H1 (cell line): ENCODE measurements around the gene DOK6. TPM values are rescaled to one million over a fixed set of nuclear protein-coding genes. Genes with fewer than 3 reads are reported as not detected.

Experiments used
- CTCF ChIA-PET: fragments of 300-600 bp; sonication (Branson Sonifier 250); formaldehyde crosslinking; loops from one replicate; lab custom pipeline; 2021; ENCODE audit not compliant: partially characterized antibody; lab: Charles Lee
- POLR2A ChIA-PET: fragments of 300-600 bp; sonication (Branson Sonifier 250); formaldehyde crosslinking; loops from one replicate; lab custom pipeline; 2021; ENCODE audit warnings: inconsistent platforms; ENCODE audit not compliant: partially characterized antibody; lab: Charles Lee
- DNase-seq, 2 experiments: peaks; one replicate each; pipeline versions ENCODE4 v3.0.0 to v3.0.0-alpha.2; 2010 to 2022; ENCODE audit warnings: low spot score in 2 of 2, low read depth in 1 of 2, mixed read lengths in 1 of 2
- FAIRE-seq: peaks from 2 replicates; lab custom pipeline; 2011; peaks lifted over from hg19 to GRCh38; lab: Jason Lieb, UNC
- H2AFZ ChIP-seq: 2 replicates; pipeline ENCODE4 v1.8.1; 2012; ENCODE audit warnings: low read length, inconsistent platforms
- H2AK5ac ChIP-seq: 2 replicates; pipeline ENCODE4 v1.6.1; 2013; ENCODE audit warnings: low read depth, low read length
- H2BK120ac ChIP-seq: replicated peaks from 2 replicates; pipeline ENCODE3; 2013; ENCODE audit warnings: low read depth, low read length, inconsistent platforms
- H2BK12ac ChIP-seq: 2 replicates; pipeline ENCODE4 v1.6.1; 2013; ENCODE audit warnings: low read depth, low read length
- H2BK15ac ChIP-seq: 2 replicates; pipeline ENCODE4 v1.6.1; 2013; ENCODE audit warnings: low read length
- H2BK20ac ChIP-seq: 2 replicates; pipeline ENCODE4 v1.6.1; 2013; ENCODE audit warnings: low read length
- H2BK5ac ChIP-seq: 2 replicates; pipeline ENCODE4 v1.6.1; 2013; ENCODE audit warnings: low read depth, low read length
- H3K14ac ChIP-seq: 2 replicates; pipeline ENCODE4 v1.6.1; 2013; ENCODE audit warnings: inconsistent platforms; ENCODE audit not compliant: insufficient read length
- H3K18ac ChIP-seq: 2 replicates; pipeline ENCODE4 v1.6.1; 2013; ENCODE audit warnings: low read length; ENCODE audit errors: extremely low read depth
- H3K23ac ChIP-seq: 2 replicates; pipeline ENCODE4 v1.6.1; 2013; ENCODE audit warnings: inconsistent platforms; ENCODE audit not compliant: insufficient read length
- H3K23me2 ChIP-seq: 2 replicates; pipeline ENCODE4 v1.6.1; 2013; ENCODE audit warnings: low read depth, low read length
- H3K27ac ChIP-seq: 2 replicates; pipeline ENCODE4 v1.6.1; 2011; ENCODE audit warnings: low read depth, low read length, inconsistent platforms
- H3K27me3 ChIP-seq, 4 experiments: replicated peaks in 1 of 4; 1 replicate in 1 of 4; 2 replicates in 3 of 4; pipeline versions ENCODE4 v1.6.1 to v1.8.1; 2011 to 2013; ENCODE audit warnings: low read length in 3 of 4, mild to moderate bottlenecking in 3 of 4, inconsistent platforms in 2 of 4, mixed read lengths in 2 of 4, moderate library complexity in 1 of 4; ENCODE audit not compliant: control insufficient read depth in 3 of 4, insufficient read depth in 3 of 4; ENCODE audit errors: extremely low read depth in 1 of 4
- H3K36me3 ChIP-seq, 4 experiments: 2 replicates each; pipeline versions ENCODE4 v1.6.1 to v1.8.1; 2011 to 2013; ENCODE audit warnings: mild to moderate bottlenecking in 4 of 4, low read length in 3 of 4, moderate library complexity in 2 of 4, control low read depth in 1 of 4, inconsistent platforms in 1 of 4; ENCODE audit not compliant: insufficient read depth in 4 of 4, control insufficient read depth in 2 of 4
- H3K4ac ChIP-seq: replicated peaks from 2 replicates; pipeline ENCODE3; 2013; ENCODE audit warnings: low read length, low read depth, mixed read lengths, inconsistent platforms; ENCODE audit not compliant: insufficient read length
- H3K4me1 ChIP-seq, 4 experiments: replicated peaks in 1 of 4; 1 replicate in 1 of 4; 2 replicates in 3 of 4; pipeline versions ENCODE4 v1.6.1 to v1.8.1; 2011 to 2013; ENCODE audit warnings: low read length in 3 of 4, inconsistent platforms in 2 of 4, mixed read lengths in 1 of 4; ENCODE audit not compliant: insufficient read depth in 4 of 4, control insufficient read depth in 3 of 4
- H3K4me2 ChIP-seq, 2 experiments: 2 replicates each; pipeline versions ENCODE4 v1.6.1 to v1.8.1; 2011 to 2013; ENCODE audit warnings: low read depth in 2 of 2, low read length in 2 of 2, control low read depth in 1 of 2, inconsistent platforms in 1 of 2, mild to moderate bottlenecking in 1 of 2; ENCODE audit not compliant: insufficient read depth in 1 of 2
- H3K4me3 ChIP-seq, 4 experiments: fragments of 200-600, 300-600 bp in 1 of 4; sonication (generic), shearing (Covaris generic), sonication (Bioruptor Twin) in 1 of 4; 2 replicates each; pipeline versions ENCODE4 v1.5.1 to v1.8.1; 2011 to 2016; ENCODE audit warnings: low read length in 4 of 4, low read depth in 3 of 4, control low read depth in 2 of 4, inconsistent platforms in 2 of 4, mild to moderate bottlenecking in 2 of 4, mixed read lengths in 1 of 4, moderate library complexity in 1 of 4; ENCODE audit not compliant: insufficient read depth in 2 of 4; ENCODE audit errors: extremely low read depth in 1 of 4
- H3K56ac ChIP-seq: replicated peaks from 2 replicates; pipeline ENCODE3; 2013; ENCODE audit warnings: low read depth, mild to moderate bottlenecking, mixed read lengths, low read length, inconsistent platforms; ENCODE audit not compliant: insufficient read length
- H3K79me1 ChIP-seq: 2 replicates; pipeline ENCODE4 v1.6.1; 2013; ENCODE audit warnings: low read depth, low read length, control low read depth
- H3K79me2 ChIP-seq, 2 experiments: 2 replicates each; pipeline versions ENCODE4 v1.6.1 to v1.8.1; 2012 to 2013; ENCODE audit warnings: low read length in 2 of 2, mild to moderate bottlenecking in 2 of 2, inconsistent platforms in 1 of 2; ENCODE audit not compliant: insufficient read depth in 2 of 2, control insufficient read depth in 1 of 2
- H3K9ac ChIP-seq, 4 experiments: replicated peaks in 1 of 4; 1 replicate in 1 of 4; 2 replicates in 3 of 4; pipeline versions ENCODE4 v1.6.1 to v1.8.1; 2011 to 2013; ENCODE audit warnings: low read depth in 3 of 4, low read length in 3 of 4, control low read depth in 2 of 4, mild to moderate bottlenecking in 2 of 4, moderate library complexity in 2 of 4, inconsistent platforms in 1 of 4; ENCODE audit errors: extremely low read depth in 1 of 4
- H3K9me3 ChIP-seq, 2 experiments: 2 replicates each; pipeline versions ENCODE4 v1.6.1 to v1.8.1; 2012 to 2013; ENCODE audit warnings: mild to moderate bottlenecking in 2 of 2, moderate library complexity in 2 of 2, control low read depth in 1 of 2, inconsistent platforms in 1 of 2, low read depth in 1 of 2, low read length in 1 of 2, mixed read lengths in 1 of 2; ENCODE audit not compliant: insufficient read depth in 2 of 2
- H4K20me1 ChIP-seq, 2 experiments: replicated peaks in 1 of 2; 2 replicates each; pipeline versions ENCODE3 to v1.8.1; 2011 to 2013; ENCODE audit warnings: inconsistent platforms in 2 of 2, low read length in 2 of 2, mild to moderate bottlenecking in 1 of 2; ENCODE audit not compliant: insufficient read depth in 2 of 2, control insufficient read depth in 1 of 2
- H4K5ac ChIP-seq: 2 replicates; pipeline ENCODE4 v1.6.1; 2013; ENCODE audit warnings: low read length, low read depth, mixed read lengths, inconsistent platforms; ENCODE audit not compliant: insufficient read length
- H4K8ac ChIP-seq: 2 replicates; pipeline ENCODE4 v1.8.0; 2013; ENCODE audit warnings: mild to moderate bottlenecking, moderate library complexity, low read length, inconsistent platforms; ENCODE audit not compliant: insufficient read depth; ENCODE audit errors: extremely low read depth
- H4K91ac ChIP-seq: replicated peaks from 2 replicates; pipeline ENCODE3; 2013; ENCODE audit warnings: low read length, mixed read lengths, inconsistent platforms; ENCODE audit not compliant: insufficient read length
- BCL11A ChIP-seq, 2 experiments: IDR thresholded peaks; one replicate each; pipeline ENCODE4 v1.6.1; 2011; ENCODE audit warnings: low read depth in 2 of 2, low read length in 2 of 2, mild to moderate bottlenecking in 2 of 2
- KDM1A ChIP-seq: fragments of 200-600, 300-600 bp; sonication (generic); IDR thresholded peaks from 2 replicates; pipeline ENCODE4 v1.7.1; 2016; ENCODE audit warnings: mild to moderate bottlenecking, low read length, borderline replicate concordance
- TAF1 ChIP-seq: IDR thresholded peaks from 2 replicates; pipeline ENCODE4 v1.6.1; 2011; ENCODE audit warnings: mild to moderate bottlenecking, low read depth, low read length
- ZNF274 ChIP-seq: IDR thresholded peaks from 2 replicates; pipeline ENCODE4 v1.7.0; 2012; ENCODE audit warnings: low read length, borderline replicate concordance; ENCODE audit errors: extremely low read depth
- WGBS, 2 experiments: shearing (Covaris generic) in 1 of 2; methylation state at CpG; one replicate each; pipeline versions ENCODE4 v1.1.6 to v1.1.7; 2013 to 2015; ENCODE audit warnings: low lambda C conversion rate in 2 of 2, mixed read lengths in 2 of 2, inconsistent platforms in 1 of 2, low coverage in 1 of 2, missing lambda C conversion rate in 1 of 2; ENCODE audit not compliant: insufficient replicate concordance in 2 of 2, insufficient coverage in 1 of 2, insufficient read length in 1 of 2; ENCODE audit errors: extremely low coverage in 1 of 2, missing lambda C conversion rate in 1 of 2; 5-methylcytosine and 5-hydroxymethylcytosine counted together
- polyA plus RNA-seq, 7 experiments: library from polyadenylated mRNA; depleted of rRNA in 3 of 7; stranded (reverse) in 5 of 7; unstranded in 2 of 7; fragments of >200 nt in 5 of 7; fragments of 200-250 nt in 2 of 7; gene quantifications; 1 replicate in 5 of 7; 2 replicates in 1 of 7; 4 replicates in 1 of 7; pipeline versions ENCODE4 v1.2.1 to v1.2.3, GENCODE V29; 2011 to 2013; ENCODE audit warnings: missing spikeins in 2 of 7, mixed read lengths in 2 of 7
- total RNA-seq: library from RNA; stranded (reverse); fragmentation: NEBNext Ultra II Directional; extraction: Animal tissue kit (Norgen Biotek cat#: 25700); gene quantifications from 2 replicates; pipeline ENCODE4 v1.2.1, GENCODE V29; 2021
- TF ChIP-seq, protein P1 (sequence below): IDR thresholded peaks from 2 replicates; pipeline ENCODE4 v1.6.1; 2012; ENCODE audit warnings: inconsistent platforms
- TF ChIP-seq, protein P2 (sequence below): IDR thresholded peaks from 2 replicates; pipeline ENCODE4 v1.6.1; 2011; ENCODE audit warnings: low read length, improper control_type of control experiment

Gene DOK6
- total and polyA plus RNA-seq, 2 of the 8 experiments (the other 6 are each of a cell fraction or from before 2014, with no cell fraction given): 0.33 to 0.50 TPM

DNA sequence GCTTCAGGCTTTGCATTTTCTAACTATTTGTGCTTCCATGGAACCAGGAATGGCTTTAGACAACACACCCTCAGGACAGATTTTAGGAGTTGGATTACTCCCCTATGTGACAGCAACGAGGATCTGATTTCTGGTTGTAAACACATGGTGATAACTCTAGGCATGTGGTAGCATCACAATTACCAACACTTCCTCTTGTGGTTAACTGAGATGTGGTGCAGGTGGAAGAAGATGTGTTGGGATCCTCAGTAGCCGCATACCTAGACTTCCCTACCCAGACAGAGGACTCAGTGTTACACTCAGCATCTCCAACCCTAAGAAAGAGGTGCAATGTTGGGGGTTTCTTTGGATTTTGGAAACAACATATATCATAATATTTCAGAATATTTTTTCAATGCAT, 234.8 kb downstream of the DOK6 start:
- H3K4me1 ChIP-seq: no peaks in the 10 kb centered on the region
- no peak overlapping the region for H3K14ac ChIP-seq
- no peaks in the 10 kb centered on the region for H3K9me3 ChIP-seq
- H3K4me2 ChIP-seq: no peak overlapping the region
- H2BK5ac ChIP-seq: no peak overlapping the region
- DNase-seq (no peak), FAIRE-seq (no peak)
- no peak overlapping the region for H3K4ac ChIP-seq
- 82% methylated on average over 2 of the region's 2 CpGs; no CpG with 5 or more reads in 1 of the 2 experiments for WGBS, 2 experiments
- no peak overlapping the region for H3K23ac ChIP-seq
- ChIA-PET POLR2A (no interaction called here), CTCF (no interaction called here)
- no peaks in the 10 kb centered on the region for H3K36me3 ChIP-seq
- H2BK15ac ChIP-seq: no peak overlapping the region
- H4K8ac ChIP-seq: no peak overlapping the region
- H3K27ac ChIP-seq: no peak overlapping the region
- no peak overlapping the region for H3K4me3 ChIP-seq
- no peaks in the 10 kb centered on the region for H4K20me1 ChIP-seq
- H4K91ac ChIP-seq: no peak overlapping the region
- H3K56ac ChIP-seq: no peak overlapping the region
- no peaks in the 10 kb centered on the region for H3K79me2 ChIP-seq
- no peaks in the 10 kb centered on the region for H3K27me3 ChIP-seq
- no peak overlapping the region for H4K5ac ChIP-seq
- H3K79me1 ChIP-seq: no peaks in the 10 kb centered on the region
- no peak overlapping the region for H2BK12ac ChIP-seq
- no peak overlapping the region for H3K9ac ChIP-seq
- H3K23me2 ChIP-seq: no peaks in the 10 kb centered on the region
- no peak overlapping the region for H2BK120ac ChIP-seq
- H3K18ac ChIP-seq: no peak overlapping the region
- no peak overlapping the region for H2AK5ac ChIP-seq
- H2AFZ ChIP-seq: no peak overlapping the region
- no peak overlapping the region for H2BK20ac ChIP-seq
- TF ChIP-seq BCL11A (IDR thresholded peaks at IDR 0.05; ENCODE audit: low read depth in 2 of 2, low read length in 2 of 2) (no peak), KDM1A (no peak), ZNF274 (no peak), TAF1 (no peak)
- TF ChIP-seq, protein P1, sequence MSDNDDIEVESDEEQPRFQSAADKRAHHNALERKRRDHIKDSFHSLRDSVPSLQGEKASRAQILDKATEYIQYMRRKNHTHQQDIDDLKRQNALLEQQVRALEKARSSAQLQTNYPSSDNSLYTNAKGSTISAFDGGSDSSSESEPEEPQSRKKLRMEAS: no peak
- TF ChIP-seq, protein P2, sequence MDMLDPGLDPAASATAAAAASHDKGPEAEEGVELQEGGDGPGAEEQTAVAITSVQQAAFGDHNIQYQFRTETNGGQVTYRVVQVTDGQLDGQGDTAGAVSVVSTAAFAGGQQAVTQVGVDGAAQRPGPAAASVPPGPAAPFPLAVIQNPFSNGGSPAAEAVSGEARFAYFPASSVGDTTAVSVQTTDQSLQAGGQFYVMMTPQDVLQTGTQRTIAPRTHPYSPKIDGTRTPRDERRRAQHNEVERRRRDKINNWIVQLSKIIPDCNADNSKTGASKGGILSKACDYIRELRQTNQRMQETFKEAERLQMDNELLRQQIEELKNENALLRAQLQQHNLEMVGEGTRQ: no peak
